Testis (tissue), 3 donors: ENCODE measurements around the gene AHCYL2. TPM values are rescaled to one million over a fixed set of nuclear protein-coding genes. Genes with fewer than 3 reads are reported as not detected.

ENCODE experiments used
- DNase-seq: peaks from one replicate; pipeline ENCODE4 v3.0.0-alpha.2; 2019
- H3K27ac ChIP-seq, 2 donors: fragments of 200-600 bp; sonication (generic); one replicate each; pipeline ENCODE4 v1.5.1; 2019
- H3K27me3 ChIP-seq: fragments of 200-600 bp; sonication (generic); one replicate; pipeline ENCODE4 v1.5.1; 2019
- H3K36me3 ChIP-seq: fragments of 200-600 bp; sonication (generic); one replicate; pipeline ENCODE4 v1.5.1; 2017; ENCODE audit warnings: low read depth; ENCODE audit errors: missing control alignments
- H3K4me1 ChIP-seq: fragments of 200-600 bp; sonication (generic); one replicate; pipeline ENCODE4 v1.5.1; 2019
- H3K4me3 ChIP-seq, 2 donors: fragments of 200-600 bp; sonication (generic); one replicate each; pipeline ENCODE4 v1.5.1; 2017 to 2019
- H3K9me3 ChIP-seq: fragments of 200-600 bp; sonication (generic); one replicate; pipeline ENCODE4 v1.5.1; 2017
- CTCF ChIP-seq, 3 experiments: fragments of 450-650 bp in 2 of 3; fragments of 200-600 bp in 1 of 3; sonication (generic) in 1 of 3; IDR thresholded peaks; one replicate each; pipeline ENCODE4 v1.5.1; 2016 to 2019; ENCODE audit warnings: antibody characterized with exemption in 3 of 3, mild to moderate bottlenecking in 2 of 3, moderate library complexity in 1 of 3
- POLR2A ChIP-seq: fragments of 450-650 bp; IDR thresholded peaks from one replicate; pipeline ENCODE4 v1.6.1; 2017; ENCODE audit warnings: antibody characterized with exemption, mild to moderate bottlenecking, moderate library complexity
- WGBS, 2 donors: methylation state at CpG; one replicate each; pipeline ENCODE4 v1.1.5; 2018; 5-methylcytosine and 5-hydroxymethylcytosine counted together
- intact Hi-C: fragments of 100-400 bp; cut with DNase I; formaldehyde crosslinking; loops from one replicate; pipeline ENCODE4 v1.15.1; 2023; ENCODE audit warnings: low total_unique reads
- polyA plus RNA-seq: library from polyadenylated mRNA; stranded (reverse); fragments of 350-450 nt; fragmentation: Illumina TruSeq; extraction: RNeasy Lipid Tissue Mini Kit (QIAGEN cat#74804); gene quantifications from one replicate; pipeline ENCODE4 v1.2.3, GENCODE V29; 2014; ENCODE audit warnings: low read depth, low replicate concordance; ENCODE audit not compliant: insufficient read depth
- total RNA-seq, 2 donors: library from RNA; depleted of rRNA; stranded (reverse); fragments of >200 nt; gene quantifications; one replicate each; pipeline ENCODE4 v1.2.3, GENCODE V29; 2016

AHCYL2 gene
- total and polyA plus RNA-seq, 3 donors from 2014 or later = 26.4 to 61.3 (median 46.1) TPM

GRCh38 chr7:129209067-129209926 lies 15.5 kb upstream of the AHCYL2 start:
- Histone ChIP-seq H3K27ac (no peak overlapping the region), H3K27me3 (no peaks in the 10 kb centered on the region), H3K4me3 (no peak overlapping the region), H3K4me1 (peaks cover 6% of the 10 kb centered on the region), H3K9me3 (no peaks in the 10 kb centered on the region), H3K36me3 (no peaks in the 10 kb centered on the region)
- TF ChIP-seq CTCF (IDR thresholded peaks at IDR 0.05) (no peak), POLR2A (no peak)
- 62 to 67% methylated on average over 12 to 15 of the region's 15 CpGs for WGBS, 2 donors
- intact Hi-C loops = no loop called here
- DNase-seq = no peak

GRCh38 chr7:129210256-129210988 lies 14.4 kb upstream of the AHCYL2 start:
- no peak overlapping the region for H3K27ac ChIP-seq
- intact Hi-C loops = no loop called here
- no peaks in the 10 kb centered on the region for H3K27me3 ChIP-seq
- TF ChIP-seq CTCF (IDR thresholded peaks at IDR 0.05) (peak; percentile 83 to 88 (median 87)), POLR2A (no peak)
- H3K4me1 ChIP-seq = peaks cover 6% of the 10 kb centered on the region
- no peaks in the 10 kb centered on the region for H3K36me3 ChIP-seq
- H3K4me3 ChIP-seq = no peak overlapping the region
- DNase-seq = peak; percentile 89
- WGBS, 2 donors = 71 to 78% methylated on average over 12 to 16 of the region's 16 CpGs
- H3K9me3 ChIP-seq = no peaks in the 10 kb centered on the region

GRCh38 chr7:129210989-129211312 lies 13.9 kb upstream of the AHCYL2 start:
- no peaks in the 10 kb centered on the region for H3K36me3 ChIP-seq
- no peak for DNase-seq
- intact Hi-C loops = no loop called here
- no peak for TF ChIP-seq CTCF (IDR thresholded peaks at IDR 0.05)
- no peak for TF ChIP-seq POLR2A
- peaks cover 6% of the 10 kb centered on the region for H3K4me1 ChIP-seq
- WGBS, 2 donors = 75 to 77% methylated on average over 14 of the region's 14 CpGs
- no peaks in the 10 kb centered on the region for H3K9me3 ChIP-seq
- no peak overlapping the region for H3K27ac ChIP-seq
- H3K27me3 ChIP-seq = no peaks in the 10 kb centered on the region
- H3K4me3 ChIP-seq = no peak overlapping the region

GRCh38 chr7:129212126-129212525 lies 12.7 kb upstream of the AHCYL2 start:
- no peak for DNase-seq
- peaks cover 6% of the 10 kb centered on the region for H3K4me1 ChIP-seq
- WGBS, 2 donors = 81 to 92% methylated on average over 5 to 13 of the region's 14 CpGs
- no peak overlapping the region for H3K4me3 ChIP-seq
- H3K27me3 ChIP-seq = no peaks in the 10 kb centered on the region
- no peak overlapping the region for H3K27ac ChIP-seq
- H3K9me3 ChIP-seq = no peaks in the 10 kb centered on the region
- intact Hi-C loops = no loop called here
- TF ChIP-seq POLR2A (no peak), CTCF (IDR thresholded peaks at IDR 0.05) (no peak)
- no peaks in the 10 kb centered on the region for H3K36me3 ChIP-seq
